Left lobe of liver (tissue), 2 donors: ENCODE measurements around the gene EIF2B4. TPM values are rescaled to one million over a fixed set of nuclear protein-coding genes. Genes with fewer than 3 reads are reported as not detected.

Source experiments
- ATAC-seq: fragments of 200-7000 bp; cut with Tn5 transposase; one replicate; pipeline ENCODE4 v1.9.1; 2020; ENCODE audit warnings: mild to moderate bottlenecking, moderate library complexity
- DNase-seq: peaks from one replicate; pipeline ENCODE4 v3.0.0-alpha.2; 2020; ENCODE audit warnings: low spot score
- total RNA-seq: library from RNA; stranded (reverse); gene quantifications from one replicate; pipeline ENCODE4 v1.2.1, GENCODE V29; 2021
- donor health status: DM: no; HTN: no; CAD: no; lungs with moderate emphysema.
- donor health status: DM: no; HTN: yes; CAD: no.

The EIF2B4 gene
- 17.4 TPM for total RNA-seq

- ATAC-seq (peak; percentile 90), DNase-seq (peak; percentile 100)
Measured at GRCh38 chr2:27370026-27370815, at the start of gene EIF2B4, which contains the start of gene SNX17. EIF2B4 (minus strand) TSS chr2:27370338; CDS start chr2:27370314, 24 bp downstream. SNX17 (plus strand) TSS chr2:27370616; CDS start chr2:27370744, 128 bp downstream.

DNA sequence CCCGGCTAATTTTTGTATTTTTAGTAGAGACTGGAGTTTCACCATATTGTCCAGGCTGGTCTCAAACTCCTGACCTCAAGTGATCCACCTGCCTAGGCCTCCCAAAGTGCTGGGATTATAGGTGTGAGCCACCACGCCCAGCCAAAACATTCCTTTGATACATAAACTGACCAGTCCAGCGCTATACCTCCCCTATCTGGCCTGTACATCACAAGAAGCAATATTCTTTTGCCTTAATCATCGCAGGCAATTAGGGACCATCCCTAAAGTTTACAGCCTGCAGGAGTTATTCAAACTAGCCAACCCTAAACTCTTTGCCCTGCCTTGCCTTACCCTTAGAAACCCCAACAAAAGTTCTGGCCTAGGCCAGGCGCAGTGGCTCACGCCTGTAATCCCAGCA is 46.0 kb upstream of the EIF2B4 start:
- ATAC-seq (no peak), DNase-seq (no peak)

DNA sequence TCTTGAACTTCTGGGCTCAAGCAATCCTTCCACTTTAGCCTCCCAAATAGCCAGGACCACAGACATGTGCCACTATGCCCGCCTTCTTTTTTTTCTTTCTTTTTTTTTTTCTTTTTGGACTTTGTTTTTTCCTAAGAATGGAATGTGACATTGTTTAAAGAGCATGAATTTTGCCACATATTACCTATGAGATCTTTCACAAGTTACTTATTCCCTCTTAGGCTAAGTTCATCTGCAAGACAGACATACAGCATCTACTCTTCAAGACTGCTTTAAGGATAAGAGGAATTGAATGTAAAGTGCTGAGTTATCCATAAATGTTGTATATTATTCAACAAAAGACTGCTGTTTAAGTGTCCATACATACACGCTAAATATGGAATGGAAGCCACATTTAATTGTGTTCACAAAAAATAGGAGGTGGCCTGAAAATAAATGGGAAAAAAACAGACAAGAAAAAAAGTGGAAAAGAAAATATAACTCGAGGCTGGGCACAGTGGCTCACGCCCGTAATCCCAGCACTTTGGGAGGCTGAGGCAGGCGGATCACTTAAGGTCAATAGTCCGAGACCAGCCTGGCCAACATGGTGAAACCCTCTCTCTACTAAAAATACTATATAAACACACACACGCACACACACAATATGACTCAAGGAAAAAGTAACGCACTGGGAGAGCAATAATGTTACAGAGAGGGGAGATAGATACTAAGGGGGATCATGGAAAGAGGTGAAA is 42.4 kb upstream of the EIF2B4 start:
- ATAC-seq = no peak
- no peak for DNase-seq

DNA sequence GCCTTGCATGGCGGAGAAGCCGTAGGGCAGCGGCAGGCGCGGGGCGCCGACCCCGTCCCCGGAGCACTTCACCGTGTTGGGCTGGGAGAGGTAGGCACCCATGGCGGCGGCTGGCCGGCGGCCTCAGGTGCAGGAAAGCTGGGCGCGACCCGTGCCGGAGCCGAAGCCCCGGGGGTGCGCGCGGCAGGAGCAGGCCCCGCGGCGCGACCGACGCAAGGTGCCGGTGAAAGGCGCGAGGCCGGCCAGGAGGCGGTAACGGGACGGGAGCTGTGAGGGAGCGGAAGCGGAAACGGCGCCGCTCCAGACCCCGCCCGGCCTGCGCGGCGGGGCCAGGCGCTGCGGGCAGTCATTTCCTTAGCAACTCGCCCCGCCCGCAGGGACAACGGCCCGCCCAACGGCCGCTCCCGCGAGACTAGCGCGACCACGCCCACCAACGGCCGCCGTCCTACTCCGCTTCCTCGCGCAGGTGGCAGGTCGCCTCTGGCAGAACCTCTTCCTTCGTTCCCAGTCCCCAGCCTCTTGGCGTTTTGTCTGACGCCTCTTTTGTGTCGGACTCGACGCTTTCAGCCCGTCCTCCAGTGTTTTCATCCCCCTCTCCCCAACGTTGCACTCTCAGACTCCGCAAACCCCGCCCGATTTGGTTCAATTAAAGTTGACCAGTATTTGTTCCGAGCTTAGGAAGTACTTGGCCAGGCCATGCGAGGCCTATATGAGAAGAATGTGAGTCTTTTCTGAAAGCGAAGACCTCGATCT is 39.4 kb upstream of the EIF2B4 start, which contains the start of gene PPM1G:
Gene PPM1G, minus strand, starts transcription at position 271 of the 753 bp plus-strand sequence. Its CDS starts 169 bp downstream, at position 102.
- ATAC-seq = peak; percentile 98

DNA sequence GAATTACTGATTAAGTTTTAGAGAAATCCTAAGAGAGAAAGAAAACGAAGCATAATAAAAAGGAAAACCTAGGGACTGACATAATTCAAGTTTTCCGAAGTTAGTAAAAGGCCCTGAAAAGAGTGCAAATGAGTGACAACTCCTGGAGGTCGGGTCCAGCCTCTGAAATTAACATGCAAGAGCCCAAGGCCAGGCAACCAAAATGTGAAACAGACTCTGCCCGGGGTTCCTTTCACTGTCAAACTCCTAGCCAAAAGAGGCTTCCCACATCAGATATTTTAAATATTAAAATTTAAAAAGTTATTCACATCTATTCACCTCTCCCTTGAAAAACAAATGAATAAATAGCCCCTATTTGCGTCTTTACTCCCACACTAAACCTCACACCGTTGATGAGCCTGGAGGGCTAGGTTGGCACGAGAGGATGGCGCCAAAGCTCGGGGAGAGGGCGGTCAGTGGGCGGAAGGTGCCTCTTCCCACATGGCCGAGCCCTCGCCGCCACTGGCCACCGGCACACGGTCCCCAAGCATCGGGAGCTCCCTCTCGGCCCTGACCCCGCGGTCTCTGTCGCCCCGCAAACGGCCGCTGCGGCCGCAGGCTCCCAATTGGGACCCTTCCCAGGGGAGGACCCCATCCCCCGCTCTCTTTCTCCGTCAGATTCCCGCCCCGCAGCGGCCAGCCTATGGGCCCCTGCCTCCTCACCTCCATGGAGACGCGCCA is 38.6 kb upstream of the EIF2B4 start:
- no peak for DNase-seq

More for the DNA sequence above, 39.4 kb upstream of the EIF2B4 start, which contains the start of gene PPM1G:
- peak; percentile 98 for DNase-seq

DNA sequence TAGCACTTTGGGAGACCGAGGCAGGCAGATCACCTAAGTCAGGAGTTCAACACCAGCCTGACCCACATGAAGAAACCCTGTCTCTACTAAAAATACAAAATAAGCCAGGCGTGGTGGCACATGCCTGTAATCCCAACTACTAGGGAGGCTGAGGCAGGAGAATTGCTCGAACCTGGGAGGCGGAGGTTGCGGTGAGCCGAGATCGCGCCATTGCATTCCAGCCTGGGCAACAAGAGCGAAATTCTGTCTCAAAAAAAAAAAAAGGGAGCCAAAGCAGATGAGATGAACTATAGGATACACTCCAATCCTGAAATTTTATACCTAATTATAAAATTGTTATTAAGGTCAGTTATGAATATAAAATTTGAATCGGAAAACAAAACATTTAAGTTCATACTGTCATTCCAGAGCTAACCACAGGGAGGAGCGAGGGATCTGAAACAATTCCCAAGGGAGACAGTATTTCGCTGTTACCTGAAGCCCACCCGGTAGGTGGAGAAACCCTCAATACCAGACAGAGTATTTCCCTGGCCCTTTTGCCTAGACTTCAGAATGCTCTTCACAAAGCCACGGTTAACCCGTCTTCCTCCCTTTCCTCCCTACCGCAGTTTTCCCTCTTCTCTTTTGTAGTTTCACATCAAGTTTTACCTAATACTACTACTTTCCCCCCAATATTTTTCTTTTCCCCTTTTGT is 37.8 kb upstream of the EIF2B4 start:
- DNase-seq (no peak), ATAC-seq (peak; percentile 20)

More for the DNA sequence above, 38.6 kb upstream of the EIF2B4 start:
- ATAC-seq = peak; percentile 57

- DNase-seq (no peak), ATAC-seq (no peak)
Measured at GRCh38 chr2:27400348-27401135, 30.4 kb upstream of the EIF2B4 start.

- DNase-seq = no peak
- no peak for ATAC-seq
Measured at GRCh38 chr2:27398962-27399361, 28.8 kb upstream of the EIF2B4 start.

DNA sequence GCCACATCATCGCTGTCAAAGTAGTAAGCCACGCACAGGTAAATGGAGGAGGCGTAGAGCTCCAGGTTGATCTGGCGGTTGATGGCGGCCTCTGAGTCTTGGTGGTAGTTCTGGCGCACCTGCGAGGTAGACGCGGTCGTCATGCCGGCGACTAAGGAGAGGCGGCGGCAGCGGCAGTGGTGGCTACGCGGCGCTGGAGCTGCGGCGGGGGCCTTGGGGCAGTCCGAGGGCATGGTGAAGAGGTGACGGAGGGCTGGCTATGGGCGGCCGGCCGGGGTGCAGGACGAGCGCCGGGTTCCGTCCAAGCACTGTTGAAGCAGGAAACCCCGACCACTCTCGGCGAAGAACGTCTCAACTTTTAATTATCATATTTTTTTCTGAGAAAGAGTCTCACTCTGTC is 23.1 kb upstream of the EIF2B4 start:
- ATAC-seq (no peak), DNase-seq (no peak)

DNA sequence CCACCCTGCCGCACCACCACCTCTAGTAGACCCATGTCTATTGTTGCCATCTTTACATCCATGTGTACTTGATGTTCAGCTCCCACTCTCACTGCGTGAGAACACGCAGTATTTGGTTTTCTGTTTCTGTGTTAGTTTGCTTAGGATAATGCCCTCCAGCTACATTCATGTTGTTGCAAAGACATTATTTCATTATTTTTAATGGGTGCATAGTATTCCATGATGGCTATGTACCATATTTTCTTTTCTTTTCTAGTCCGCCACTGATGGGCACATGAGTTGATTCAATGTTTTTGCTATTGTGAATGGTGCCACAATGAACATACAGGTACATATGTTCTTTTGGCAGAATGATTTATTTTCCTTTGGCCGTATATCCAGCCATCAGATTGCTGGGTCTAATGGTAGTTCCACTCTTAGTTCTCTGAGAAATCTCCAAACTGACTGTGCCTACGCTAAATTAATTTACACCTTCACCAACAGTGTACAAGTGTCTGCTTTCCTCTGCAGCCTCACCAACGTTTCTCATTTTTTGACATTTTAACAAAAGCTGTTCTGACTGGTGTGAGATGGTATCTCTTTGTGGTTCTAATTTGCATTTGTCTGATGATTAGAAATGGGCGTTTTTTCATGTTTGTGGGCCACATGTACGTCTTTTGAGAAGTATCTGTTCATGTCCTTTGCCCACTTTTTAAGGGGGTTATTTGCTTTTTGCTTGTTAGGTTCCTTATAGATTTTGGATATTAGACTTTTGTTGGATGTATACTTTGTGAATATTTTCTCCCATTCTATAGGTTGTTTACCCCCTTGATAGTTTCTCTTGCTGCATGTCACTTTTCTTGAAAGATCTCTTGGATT is 20.9 kb upstream of the EIF2B4 start:
- no peak for ATAC-seq
- DNase-seq = no peak

- ATAC-seq (no peak), DNase-seq (no peak)
Measured at GRCh38 chr2:27381577-27382181, 11.5 kb upstream of the EIF2B4 start.

DNA sequence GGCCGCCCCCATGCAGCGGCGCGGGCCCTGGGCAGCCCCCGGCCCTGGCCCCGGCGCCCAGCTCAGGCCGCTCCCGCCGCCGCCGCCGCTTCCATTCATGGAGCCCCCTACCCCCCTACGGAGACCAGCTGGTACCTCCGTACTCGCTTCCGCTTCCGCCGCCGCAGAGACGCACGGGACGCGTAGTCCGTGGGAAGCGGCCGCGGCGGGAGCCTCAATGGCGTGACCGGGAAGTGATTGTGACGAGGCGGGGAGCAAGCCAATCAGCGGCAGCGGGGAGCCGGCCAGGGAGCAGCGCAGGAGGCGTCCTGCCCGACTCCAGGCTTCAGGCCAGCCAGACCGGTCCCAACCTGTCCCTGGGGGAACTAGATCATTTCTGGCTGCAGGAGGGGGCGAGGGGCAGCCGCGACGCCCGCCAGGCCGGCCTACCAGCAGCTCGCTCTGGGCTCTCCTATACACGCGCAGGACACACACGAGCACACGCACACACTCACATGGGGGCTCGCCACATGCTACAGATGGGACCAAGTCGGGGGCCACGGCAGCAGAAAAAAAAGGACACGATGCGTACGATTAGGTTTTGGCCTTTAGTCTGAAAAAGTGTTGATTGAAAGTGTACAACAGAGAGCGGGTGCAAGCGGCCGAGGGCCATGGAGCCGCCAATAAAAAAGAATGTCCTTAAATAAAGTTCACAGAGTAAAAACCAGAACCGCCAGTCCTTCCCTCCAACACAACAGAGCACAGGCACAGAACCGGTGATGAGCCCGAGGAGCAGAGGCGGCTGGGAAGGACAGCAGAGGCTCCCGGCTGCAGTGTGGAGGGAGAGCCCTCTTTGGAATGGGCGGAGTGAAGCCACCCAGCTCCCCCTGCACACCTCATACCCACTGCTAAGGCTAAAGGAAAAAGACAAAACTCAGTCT is 10.7 kb upstream of the EIF2B4 start, which contains the start of gene ZNF513:
Gene ZNF513, minus strand, starts transcription at position 109 of the 920 bp plus-strand sequence. CDS start 208 bp downstream, outside the sequence.
- DNase-seq (peak; percentile 98), ATAC-seq (peak; percentile 80)

DNA sequence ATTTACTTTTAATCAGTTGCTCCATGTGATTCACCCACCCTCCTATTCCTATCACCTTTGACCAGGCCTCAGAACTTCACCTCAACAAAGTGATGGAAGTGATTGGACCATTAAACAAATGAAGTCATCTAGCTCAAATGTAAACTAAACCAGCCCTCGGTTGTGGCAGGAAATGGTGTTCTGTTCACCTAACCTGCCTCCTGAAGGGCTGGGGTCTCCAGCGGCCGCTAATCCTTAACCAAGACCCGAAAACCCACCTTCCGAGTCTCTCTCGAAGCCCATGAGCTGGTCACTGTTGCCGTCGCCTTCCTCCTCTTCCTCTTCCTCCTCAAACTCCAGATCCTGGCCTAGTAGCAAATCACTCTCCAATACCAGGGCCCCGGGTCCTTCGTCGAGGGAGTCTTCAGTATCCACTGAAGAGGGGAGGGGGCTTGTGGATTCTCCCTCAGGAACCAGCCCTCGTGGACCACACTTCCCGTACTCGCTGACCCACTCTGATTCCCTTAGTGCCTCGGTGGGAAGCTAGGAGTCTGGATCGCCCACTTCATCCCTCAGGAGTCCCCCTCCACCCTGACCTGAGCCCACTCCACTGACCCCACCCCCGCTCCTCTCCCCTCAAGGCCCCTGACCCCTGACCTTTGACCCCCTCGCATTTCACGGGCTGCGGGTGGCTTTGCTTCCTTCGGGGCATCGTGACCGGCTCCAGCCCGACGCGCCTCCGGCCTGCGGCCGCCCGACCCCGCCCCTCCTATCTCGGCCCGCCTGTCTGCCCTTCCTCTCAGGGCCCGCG is 9.9 kb upstream of the EIF2B4 start:
- ATAC-seq (peak; percentile 56), DNase-seq (no peak)

- DNase-seq (no peak), ATAC-seq (no peak)
Measured at GRCh38 chr2:27379383-27379835, 9.3 kb upstream of the EIF2B4 start.

- DNase-seq = no peak
- no peak for ATAC-seq
Measured at GRCh38 chr2:27378809-27379290, 8.7 kb upstream of the EIF2B4 start.
